SKM-1 (cell line): ENCODE measurements around the gene LY9.

ENCODE experiments used
- DNase-seq: peaks from one replicate; lab custom pipeline; 2025; ENCODE audit not compliant: unreplicated experiment; lab: John Stamatoyannopoulos, UW

LY9 gene

GRCh38 chr1:160795951-160796383, at the start of gene LY9:
LY9 (plus strand) TSS chr1:160796174; CDS start chr1:160796188, 14 bp downstream.
- no peak for DNase-seq

GRCh38 chr1:160746836-160747500, 49.0 kb upstream of the LY9 start:
- no peak for DNase-seq

GRCh38 chr1:160747717-160748116, 48.3 kb upstream of the LY9 start:
- DNase-seq, result no peak

- DNase-seq, result peak; percentile 21
These were observed 47.6 kb upstream of the LY9 start for GRCh38 chr1:160748181-160748877.

GRCh38 chr1:160748878-160749269, 47.1 kb upstream of the LY9 start:
- DNase-seq, result peak; percentile 23

GRCh38 chr1:160750608-160751007, 45.4 kb upstream of the LY9 start:
- DNase-seq, result no peak

GRCh38 chr1:160752406-160752805, 43.6 kb upstream of the LY9 start:
- DNase-seq, result no peak

- no peak for DNase-seq
These were observed 43.0 kb upstream of the LY9 start for GRCh38 chr1:160752924-160753323.

- DNase-seq, result no peak
These were observed 42.4 kb upstream of the LY9 start for GRCh38 chr1:160753594-160753993.

- DNase-seq, result no peak
These were observed 40.5 kb upstream of the LY9 start for GRCh38 chr1:160755461-160755860.

GRCh38 chr1:160755911-160756848, 39.8 kb upstream of the LY9 start:
- no peak for DNase-seq

- DNase-seq, result no peak
These were observed 39.1 kb upstream of the LY9 start for GRCh38 chr1:160756849-160757201.

GRCh38 chr1:160758521-160758920, 37.5 kb upstream of the LY9 start:
- DNase-seq, result no peak

- no peak for DNase-seq
These were observed 36.2 kb upstream of the LY9 start for GRCh38 chr1:160759740-160760139.

GRCh38 chr1:160761046-160761445, 34.9 kb upstream of the LY9 start:
- no peak for DNase-seq

- no peak for DNase-seq
These were observed 34.1 kb upstream of the LY9 start for GRCh38 chr1:160761886-160762285.

GRCh38 chr1:160763993-160764392, 32.0 kb upstream of the LY9 start:
- no peak for DNase-seq

- DNase-seq, result no peak
These were observed 28.3 kb upstream of the LY9 start for GRCh38 chr1:160767395-160768294.

GRCh38 chr1:160768295-160768657, 27.7 kb upstream of the LY9 start:
- peak; percentile 16 for DNase-seq

GRCh38 chr1:160772331-160772730, 23.6 kb upstream of the LY9 start:
- no peak for DNase-seq

- no peak for DNase-seq
These were observed 22.9 kb upstream of the LY9 start for GRCh38 chr1:160773093-160773492.
